Measurements from ENCODE around the gene ITSN2. TPM values are rescaled to one million over a fixed set of nuclear protein-coding genes. Genes with fewer than 3 reads are reported as not detected.

Gene ITSN2
- total RNA-seq, 1 donor from 2014 or later, result 25.3 TPM

Small RNA genes lying within 50 kb of the gene (small RNA-seq; reads per million reads assigned to genes)
- not detected for gene HMGN2P20
- gene RF00602, result not detected

Other genes starting within 250 kb of the ITSN2 start
- gene PFN4, start 237.2 kb downstream of the ITSN2 start, total RNA-seq, result not detected
- gene FAM228B, start 237.1 kb downstream of the ITSN2 start, total RNA-seq, result 127 TPM
- 3.3 TPM for gene FAM228A, start 185.5 kb downstream of the ITSN2 start, total RNA-seq
- gene NCOA1, start 130.7 kb upstream of the ITSN2 start, total RNA-seq, result 150 TPM

Measured in frontal cortex (tissue), 1 donor.